Kidney (tissue), 14 donors: Measurements from ENCODE around the gene PTPRM. TPM values are rescaled to one million over a fixed set of nuclear protein-coding genes. Genes with fewer than 3 reads are reported as not detected.

Experiments
- DNase-seq, 5 donors: peaks; one replicate each; pipeline ENCODE4 v3.0.0-alpha.2; 2013 to 2020
- FAIRE-seq: peaks from 2 replicates; lab custom pipeline; 2012; peaks lifted over from hg19 to GRCh38; lab: Jason Lieb, UNC
- H3K27ac ChIP-seq, 2 donors: one replicate each; pipeline ENCODE4 v1.7.0; 2013; ENCODE audit warnings: low read depth in 2 of 2, low read length in 2 of 2, inconsistent platforms in 1 of 2
- H3K27me3 ChIP-seq: one replicate; pipeline ENCODE4 v1.7.1; 2013; ENCODE audit warnings: low read length, inconsistent platforms; ENCODE audit not compliant: control insufficient read depth, insufficient read depth
- H3K36me3 ChIP-seq, 3 donors: one replicate each; pipeline versions ENCODE4 v1.7.0 to v1.7.1; 2013; ENCODE audit warnings: low read length in 3 of 3, control low read depth in 1 of 3, inconsistent platforms in 1 of 3; ENCODE audit not compliant: insufficient read depth in 3 of 3, control insufficient read depth in 2 of 3
- H3K4me1 ChIP-seq, 3 donors: one replicate each; pipeline versions ENCODE4 v1.7.0 to v1.7.1; 2013; ENCODE audit warnings: low read length in 3 of 3, inconsistent platforms in 1 of 3, low read depth in 1 of 3; ENCODE audit not compliant: control insufficient read depth in 2 of 3, insufficient read depth in 2 of 3
- H3K4me3 ChIP-seq, 3 donors: one replicate each; pipeline versions ENCODE4 v1.7.0 to v1.8.1; 2013; ENCODE audit warnings: low read length in 3 of 3, control low read depth in 1 of 3, inconsistent platforms in 1 of 3
- H3K9ac ChIP-seq, 3 donors: one replicate each; pipeline versions ENCODE4 v1.7.0 to v1.7.1; 2013; ENCODE audit warnings: low read length in 3 of 3, control low read depth in 1 of 3, inconsistent platforms in 1 of 3
- H3K9me3 ChIP-seq, 3 donors: one replicate each; pipeline versions ENCODE4 v1.7.0 to v1.7.1; 2013; ENCODE audit warnings: low read length in 3 of 3, control low read depth in 1 of 3, inconsistent platforms in 1 of 3; ENCODE audit not compliant: control insufficient read depth in 2 of 3, insufficient read depth in 1 of 3
- CTCF ChIP-seq: IDR thresholded peaks from 3 replicates; pipeline ENCODE4 v1.5.1; 2012; ENCODE audit warnings: mild to moderate bottlenecking, moderate library complexity, borderline replicate concordance; ENCODE audit not compliant: insufficient read depth; ENCODE audit errors: extremely low read depth
- intact Hi-C: fragments of 100-400 bp; cut with DNase I; formaldehyde crosslinking; loops from one replicate; pipeline ENCODE4 v1.11.1; 2022
- polyA plus RNA-seq: library from polyadenylated mRNA; stranded (reverse); fragments of 350-450 nt; fragmentation: Illumina TruSeq; extraction: RNeasy Lipid Tissue Mini Kit (QIAGEN cat#74804); gene quantifications from one replicate; pipeline ENCODE4 v1.2.3, GENCODE V29; 2014; ENCODE audit warnings: low read depth, low replicate concordance; ENCODE audit not compliant: insufficient read depth
- total RNA-seq: library from RNA; stranded (reverse); fragmentation: NEBNext Ultra II Directional; extraction: Animal tissue kit (Norgen Biotek cat#: 25700); gene quantifications from one replicate; pipeline ENCODE4 v1.2.1, GENCODE V29; 2021
- donor health status: control.
- donor health status: control.
- donor health status: control.
- donor health status: control.
- donor health status: control.
- donor health status: DM: yes; HTN: yes; CAD: no.
- donor health status: Normal renal cell carcinoma (clear cell type).

The PTPRM gene
- total and polyA plus RNA-seq, 2 donors from 2014 or later: 52.4 to 98.9 TPM

DNA sequence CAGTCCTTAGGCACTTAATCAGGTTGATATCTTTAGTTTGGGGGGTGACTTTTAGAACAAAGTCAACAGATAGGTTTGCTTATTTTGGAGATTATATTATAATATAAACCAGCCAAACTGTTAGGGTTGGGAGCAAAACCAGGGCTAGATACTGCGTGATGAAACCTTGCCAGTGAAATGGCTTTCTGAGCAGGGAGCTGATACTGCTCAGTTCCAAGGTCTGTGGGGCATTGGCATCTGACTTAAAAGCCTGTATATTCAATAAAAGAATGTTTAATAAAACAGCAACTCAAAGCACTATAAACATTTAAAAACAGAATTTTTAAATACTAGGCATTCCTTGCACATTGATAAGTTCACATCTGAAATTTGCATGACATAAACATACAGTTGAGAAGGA lies 19.3 kb downstream of the PTPRM start:
- intact Hi-C loops: no loop called here
- Histone ChIP-seq H3K27ac (no peak overlapping the region), H3K36me3 (no peaks in the 10 kb centered on the region), H3K4me3 (no peak overlapping the region), H3K9ac (no peak overlapping the region), H3K9me3 (no peaks in the 10 kb centered on the region), H3K4me1 (peaks cover 0 to 19% (median 5%) of the 10 kb centered on the region in 3 donors), H3K27me3 (no peaks in the 10 kb centered on the region)
- no peak for DNase-seq
- FAIRE-seq: no peak
- no peak for TF ChIP-seq CTCF

DNA sequence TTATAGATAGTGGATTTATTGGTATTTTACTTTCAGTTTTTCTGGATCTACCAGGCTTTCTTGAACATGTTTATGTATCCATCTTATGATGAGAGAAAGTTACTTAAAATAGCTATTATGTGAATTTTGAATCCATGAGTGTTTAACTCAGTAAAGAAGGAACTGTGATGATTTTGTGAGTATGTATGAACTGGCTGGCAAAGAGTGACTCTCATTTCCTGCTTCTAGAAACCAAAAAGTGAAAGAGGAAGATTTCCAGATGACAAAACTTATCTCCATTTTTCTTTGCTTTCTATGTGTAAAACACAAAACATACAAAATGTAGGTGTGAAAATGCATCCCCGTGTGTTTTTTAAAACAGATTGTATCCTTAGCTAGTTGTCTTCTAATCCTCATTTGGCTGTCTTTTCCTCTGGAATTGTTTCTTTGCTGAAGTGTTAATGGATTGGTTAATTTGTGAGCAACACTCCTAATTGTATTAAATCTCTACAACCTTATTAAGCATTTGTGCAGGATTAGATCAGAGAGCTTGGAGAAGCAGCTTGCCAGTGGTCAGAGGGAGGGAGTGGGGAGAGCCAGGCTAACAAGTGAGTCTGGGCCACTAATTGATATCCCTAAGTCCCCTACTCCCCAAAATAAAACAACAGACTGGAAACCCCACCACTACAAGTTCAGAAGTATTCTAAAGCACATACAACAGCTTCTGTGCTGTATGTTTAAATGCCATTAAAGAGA lies 23.9 kb downstream of the PTPRM start:
- Histone ChIP-seq H3K4me3 (no peak overlapping the region), H3K4me1 (peaks cover 0 to 12% (median 7%) of the 10 kb centered on the region in 3 donors), H3K9ac (no peak overlapping the region), H3K9me3 (no peaks in the 10 kb centered on the region), H3K27ac (no peak overlapping the region), H3K36me3 (no peaks in the 10 kb centered on the region), H3K27me3 (no peaks in the 10 kb centered on the region)
- TF ChIP-seq CTCF: no peak
- intact Hi-C loops: no loop called here
- FAIRE-seq (peak; percentile 78), DNase-seq (no peak)

- peak in 1 of 5 donors; percentile 47 for DNase-seq
- peak; percentile 1 for TF ChIP-seq CTCF
- peaks cover 0 to 11% (median 6%) of the 10 kb centered on the region in 3 donors for H3K4me1 ChIP-seq
- intact Hi-C loops: no loop called here
- H3K4me3 ChIP-seq: no peak overlapping the region
- no peaks in the 10 kb centered on the region for H3K9me3 ChIP-seq
- peak overlapping the region in 1 of 2 donors; percentile 13 for H3K27ac ChIP-seq
- H3K36me3 ChIP-seq: no peaks in the 10 kb centered on the region
- no peak for FAIRE-seq
- H3K27me3 ChIP-seq: no peaks in the 10 kb centered on the region
- no peak overlapping the region for H3K9ac ChIP-seq
Observed at GRCh38 chr18:7592305-7593071, 25.4 kb downstream of the PTPRM start.
